HepG2 (cell line): ENCODE data around the gene IFNAR1. TPM values are rescaled to one million over a fixed set of nuclear protein-coding genes. Genes with fewer than 3 reads are reported as not detected.
A peak's percentile ranks its signal among the peaks of the same experiment; 100 is the strongest.

Experiments
- BCL3 ChIP-seq: sonication (generic); formaldehyde crosslinking; IDR thresholded peaks from 2 replicates; pipeline ENCODE4 v1.5.1; 2020; ENCODE audit warnings: mild to moderate bottlenecking, missing genetic modification reagents, moderate library complexity
- EED ChIP-seq: sonication (generic); formaldehyde crosslinking; IDR thresholded peaks from 2 replicates; pipeline ENCODE4 v1.5.0; 2020; ENCODE audit warnings: mild to moderate bottlenecking, missing genetic modification reagents
- HBP1 ChIP-seq: IDR thresholded peaks from 2 replicates; pipeline ENCODE4 v1.6.1; 2016; ENCODE audit warnings: low read depth, control low read depth
- HNF1B ChIP-seq: sonication (generic); formaldehyde crosslinking; IDR thresholded peaks from 2 replicates; pipeline ENCODE4 v1.5.1; 2020; ENCODE audit warnings: mild to moderate bottlenecking, moderate library complexity, missing genetic modification reagents
- IRX3 ChIP-seq: sonication (generic); formaldehyde crosslinking; IDR thresholded peaks from 2 replicates; pipeline ENCODE4 v1.8.1; 2023; ENCODE audit warnings: mild to moderate bottlenecking, low read depth, missing genetic modification reagents, borderline replicate concordance
- MNT ChIP-seq: fragments of 450-650 bp; IDR thresholded peaks from 2 replicates; pipeline ENCODE4 v1.6.1; 2016
- UBTF ChIP-seq: sonication (generic); formaldehyde crosslinking; IDR thresholded peaks from 2 replicates; pipeline ENCODE4 v1.4.0; 2020; ENCODE audit warnings: mild to moderate bottlenecking, missing genetic modification reagents
- USF2 ChIP-seq, 2 experiments: sonication (generic) in 1 of 2; formaldehyde crosslinking in 1 of 2; IDR thresholded peaks; 2 replicates each; pipeline versions ENCODE4 v1.5.1 to v1.6.1; 2011 to 2020; ENCODE audit warnings: borderline replicate concordance in 1 of 2, low read depth in 1 of 2, low read length in 1 of 2, mild to moderate bottlenecking in 1 of 2, missing genetic modification reagents in 1 of 2, moderate library complexity in 1 of 2
- ZNF121 ChIP-seq: sonication (generic); formaldehyde crosslinking; IDR thresholded peaks from 2 replicates; pipeline ENCODE4 v1.5.0; 2020; ENCODE audit warnings: mild to moderate bottlenecking, missing genetic modification reagents
- ZNF232 ChIP-seq: sonication (generic); formaldehyde crosslinking; IDR thresholded peaks from 2 replicates; pipeline ENCODE4 v1.4.0; 2020; ENCODE audit warnings: missing genetic modification reagents, borderline replicate concordance
- ZNF674 ChIP-seq: sonication (generic); formaldehyde crosslinking; IDR thresholded peaks from 2 replicates; pipeline ENCODE4 v1.5.0; 2020; ENCODE audit warnings: low read depth, mild to moderate bottlenecking, missing genetic modification reagents
- ZNF691 ChIP-seq: sonication (generic); formaldehyde crosslinking; IDR thresholded peaks from 2 replicates; pipeline ENCODE4 v1.4.0; 2020; ENCODE audit warnings: missing genetic modification reagents, low read depth, mild to moderate bottlenecking, borderline replicate concordance
- ZSCAN29 ChIP-seq: sonication (generic); formaldehyde crosslinking; conservative IDR thresholded peaks from 2 replicates; pipeline ENCODE4 v1.4.0; 2020; ENCODE audit warnings: mild to moderate bottlenecking, missing genetic modification reagents
- polyA plus RNA-seq, 8 experiments: library from polyadenylated mRNA; depleted of rRNA in 3 of 8; stranded (reverse) in 7 of 8; unstranded in 1 of 8; fragments of >200 nt; fragmentation: Illumina TruSeq in 4 of 8; extraction: Trizol in 4 of 8; gene quantifications; 2 replicates each; pipeline versions ENCODE4 v1.2.1 to v1.2.3, GENCODE V29; 2011 to 2016; ENCODE audit warnings: low read depth in 4 of 8, missing spikeins in 1 of 8, mixed read lengths in 1 of 8; ENCODE audit not compliant: insufficient read depth in 1 of 8
- total RNA-seq, 5 experiments: library from RNA; depleted of rRNA; stranded (reverse); fragments of >200 nt; fragmentation: Illumina TruSeq; extraction: Trizol; gene quantifications; 2 replicates each; pipeline ENCODE4 v1.2.3, GENCODE V29; 2016; ENCODE audit warnings: low read depth in 1 of 5

The IFNAR1 gene
- total and polyA plus RNA-seq, 2 of the 13 experiments (the other 11 are each of a cell fraction or from before 2014, with no cell fraction given) = 6.7 to 9.3 TPM

GRCh38 chr21:33383056-33383888, 58.5 kb downstream of the IFNAR1 start (continued):
- TF ChIP-seq MNT (peak; percentile 57; the same call in 1 of the 2 replicates), ZNF691 (peak; percentile 63; the same call in 1 of the 2 replicates), ZSCAN29 (CRISPR knock-in tag) (0 out of 2 replicates have a peak, but pooled peaks have one; percentile 29), USF2 (IDR thresholded peaks at IDR 0.05; ENCODE audit: low read depth, low read length) (peak; percentile 86), USF2 (CRISPR knock-in tag; IDR thresholded peaks at IDR 0.05; ENCODE audit: borderline replicate concordance) (peak; percentile 91; the same call in 1 of the 2 replicates), UBTF (CRISPR knock-in tag) (0 out of 2 replicates have a peak, but pooled peaks have one; percentile 6), HBP1 (CRISPR knock-in tag) (peak; percentile 72), ZNF232 (CRISPR knock-in tag) (0 out of 2 replicates have a peak, but pooled peaks have one; percentile 32), ZNF674 (CRISPR knock-in tag) (no peak), ZNF121 (CRISPR knock-in tag) (peak; percentile 8; the same call in 1 of the 2 replicates), BCL3 (peak; percentile 69; the same call in 1 of the 2 replicates), HNF1B (peak; percentile 98), EED (no peak), IRX3 (CRISPR knock-in tag) (0 out of 2 replicates have a peak, but pooled peaks have one; percentile 43)
